Mesendoderm (in vitro differentiated cells): Measurements from ENCODE around the gene MYOM3.

Experiments used
- DNase-seq: peaks from one replicate; pipeline ENCODE4 v3.0.0; 2013
- H2AK5ac ChIP-seq: 2 replicates; pipeline ENCODE4 v1.6.1; 2013; ENCODE audit warnings: low read length, inconsistent platforms
- H2BK120ac ChIP-seq: 2 replicates; pipeline ENCODE4 v1.6.1; 2013; ENCODE audit warnings: low read depth, mild to moderate bottlenecking, low read length, moderate library complexity, mixed read lengths
- H2BK15ac ChIP-seq: replicated peaks from 2 replicates; pipeline ENCODE4 v1.6.1; 2013; ENCODE audit warnings: low read depth, mild to moderate bottlenecking, moderate library complexity
- H2BK5ac ChIP-seq: 2 replicates; pipeline ENCODE4 v1.6.1; 2013; ENCODE audit warnings: low read length, inconsistent platforms
- H3K18ac ChIP-seq: 2 replicates; pipeline ENCODE4 v1.6.1; 2013; ENCODE audit warnings: mild to moderate bottlenecking, low read length, mixed read lengths
- H3K23ac ChIP-seq: one replicate; pipeline ENCODE4 v1.6.1; 2013; ENCODE audit warnings: low read length
- H3K27ac ChIP-seq: 2 replicates; pipeline ENCODE4 v1.5.1; 2013; ENCODE audit warnings: low read depth, mild to moderate bottlenecking, inconsistent platforms, low read length, moderate library complexity
- H3K27me3 ChIP-seq: 2 replicates; pipeline ENCODE4 v1.6.1; 2013; ENCODE audit warnings: low read length, control low read depth, mild to moderate bottlenecking, inconsistent platforms; ENCODE audit not compliant: insufficient read depth, poor library complexity
- H3K36me3 ChIP-seq: 2 replicates; pipeline ENCODE4 v1.6.1; 2013; ENCODE audit warnings: low read length, inconsistent platforms; ENCODE audit not compliant: control insufficient read depth, insufficient read depth
- H3K4ac ChIP-seq: one replicate; pipeline ENCODE4 v1.6.1; 2013; ENCODE audit warnings: low read depth, mild to moderate bottlenecking, low read length, moderate library complexity
- H3K4me1 ChIP-seq: 2 replicates; pipeline ENCODE4 v1.6.1; 2013; ENCODE audit warnings: low read depth, low read length, inconsistent platforms; ENCODE audit not compliant: control insufficient read depth
- H3K4me2 ChIP-seq: 2 replicates; pipeline ENCODE4 v1.6.1; 2013; ENCODE audit warnings: low read length
- H3K4me3 ChIP-seq: 2 replicates; pipeline ENCODE4 v1.5.1; 2013; ENCODE audit warnings: mild to moderate bottlenecking, low read length
- H3K56ac ChIP-seq: one replicate; pipeline ENCODE4 v1.6.1; 2013; ENCODE audit warnings: low read length
- H3K79me1 ChIP-seq: 2 replicates; pipeline ENCODE4 v1.6.1; 2013; ENCODE audit warnings: low read length, inconsistent platforms
- H3K79me2 ChIP-seq: 2 replicates; pipeline ENCODE4 v1.6.1; 2013; ENCODE audit warnings: mild to moderate bottlenecking, low read length; ENCODE audit not compliant: control insufficient read depth, insufficient read depth
- H3K9ac ChIP-seq: 2 replicates; pipeline ENCODE4 v1.6.1; 2013; ENCODE audit warnings: low read length, inconsistent platforms
- H4K5ac ChIP-seq: one replicate; pipeline ENCODE4 v1.6.1; 2013; ENCODE audit warnings: low read length
- H4K8ac ChIP-seq: one replicate; pipeline ENCODE4 v1.6.1; 2013; ENCODE audit warnings: low read depth, mild to moderate bottlenecking, control low read depth, low read length, moderate library complexity
- WGBS: extraction: QIAGEN DNeasy Blood & Tissue Kit; methylation state at CpG from one replicate; pipeline ENCODE4 v1.1.7; 2013; ENCODE audit warnings: low lambda C conversion rate, missing lambda C conversion rate; ENCODE audit not compliant: insufficient coverage; ENCODE audit errors: extremely low coverage; 5-methylcytosine and 5-hydroxymethylcytosine counted together

Gene MYOM3

GRCh38 chr1:24149866-24150233, 37.9 kb upstream of the MYOM3 start:
- DNase-seq, result no peak
- peak overlapping the region; percentile 10 for H3K18ac ChIP-seq
- no peak overlapping the region for H3K27ac ChIP-seq
- H3K23ac ChIP-seq, result no peak overlapping the region
- H3K4me3 ChIP-seq, result no peak overlapping the region
- H4K8ac ChIP-seq, result no peak overlapping the region
- no peak overlapping the region for H4K5ac ChIP-seq
- H3K79me1 ChIP-seq, result no peaks in the 10 kb centered on the region
- no peak overlapping the region for H2BK15ac ChIP-seq
- H2AK5ac ChIP-seq, result no peak overlapping the region
- no peak overlapping the region for H3K4ac ChIP-seq
- H3K4me1 ChIP-seq, result peaks cover 9% of the 10 kb centered on the region
- WGBS, result no CpG with 5 or more reads among the region's 5 CpGs
- no peak overlapping the region for H2BK120ac ChIP-seq
- peak overlapping the region; percentile 89 for H3K56ac ChIP-seq
- H3K9ac ChIP-seq, result peak overlapping the region; percentile 79
- no peak overlapping the region for H2BK5ac ChIP-seq
- H3K27me3 ChIP-seq, result no peaks in the 10 kb centered on the region
- no peaks in the 10 kb centered on the region for H3K36me3 ChIP-seq
- no peak overlapping the region for H3K4me2 ChIP-seq
- H3K79me2 ChIP-seq, result no peaks in the 10 kb centered on the region

DNA sequence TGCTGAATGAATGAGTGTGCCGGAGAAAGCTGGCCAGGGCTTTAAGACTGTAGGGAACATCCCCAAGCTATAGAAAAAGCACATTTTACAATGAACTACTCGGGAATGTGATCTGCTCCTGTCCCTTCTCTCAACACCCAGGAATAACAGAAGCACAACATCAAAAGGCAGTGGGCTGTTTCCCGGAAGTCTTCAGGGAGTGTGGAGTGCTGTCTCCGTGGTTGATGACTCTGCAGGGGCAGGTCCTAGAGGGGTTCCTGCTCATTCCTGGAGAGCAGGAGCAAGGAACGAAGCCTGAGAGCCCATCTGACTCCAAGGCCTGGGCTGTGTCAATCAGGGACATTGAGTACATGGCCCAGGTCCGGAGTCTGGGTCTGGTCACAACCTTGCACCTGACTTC, 35.9 kb upstream of the MYOM3 start:
- no peak overlapping the region for H2AK5ac ChIP-seq
- no peaks in the 10 kb centered on the region for H3K79me1 ChIP-seq
- H2BK120ac ChIP-seq, result no peak overlapping the region
- H3K36me3 ChIP-seq, result no peaks in the 10 kb centered on the region
- H2BK15ac ChIP-seq, result no peak overlapping the region
- no peak overlapping the region for H3K23ac ChIP-seq
- no CpG with 5 or more reads among the region's 6 CpGs for WGBS
- no peak overlapping the region for H3K9ac ChIP-seq
- H4K8ac ChIP-seq, result no peak overlapping the region
- DNase-seq, result no peak
- H3K27ac ChIP-seq, result no peak overlapping the region
- H3K79me2 ChIP-seq, result no peaks in the 10 kb centered on the region
- H3K56ac ChIP-seq, result no peak overlapping the region
- H3K4me1 ChIP-seq, result peaks cover 6% of the 10 kb centered on the region
- H3K4ac ChIP-seq, result no peak overlapping the region
- H3K18ac ChIP-seq, result no peak overlapping the region
- no peaks in the 10 kb centered on the region for H3K27me3 ChIP-seq
- H2BK5ac ChIP-seq, result no peak overlapping the region
- no peak overlapping the region for H3K4me3 ChIP-seq
- H4K5ac ChIP-seq, result no peak overlapping the region
- no peak overlapping the region for H3K4me2 ChIP-seq

DNA sequence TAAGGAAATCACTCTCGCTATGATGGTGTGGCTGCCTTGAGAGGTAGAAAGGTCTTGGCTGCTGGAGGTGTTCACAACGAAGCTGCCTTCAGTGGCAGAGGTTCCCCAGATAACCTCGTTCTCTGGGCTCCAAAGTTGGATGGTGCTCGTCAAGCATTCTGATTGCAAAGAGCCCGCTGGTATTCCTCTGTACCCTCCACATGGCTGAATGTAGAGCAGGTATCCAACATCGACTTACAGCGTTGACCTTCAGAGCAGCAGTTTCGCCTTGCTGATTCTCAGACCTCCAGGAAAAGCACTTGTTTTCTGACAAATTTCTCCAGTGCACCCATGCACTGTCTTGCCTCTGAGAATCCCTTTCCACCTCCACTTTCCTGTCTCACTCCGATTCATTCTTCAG, 35.3 kb upstream of the MYOM3 start:
- H3K79me2 ChIP-seq, result no peaks in the 10 kb centered on the region
- no peak overlapping the region for H3K4me3 ChIP-seq
- H4K8ac ChIP-seq, result no peak overlapping the region
- no peak overlapping the region for H2BK120ac ChIP-seq
- H3K23ac ChIP-seq, result no peak overlapping the region
- no peak overlapping the region for H3K18ac ChIP-seq
- no peak overlapping the region for H3K27ac ChIP-seq
- peaks cover 5% of the 10 kb centered on the region for H3K4me1 ChIP-seq
- no peak overlapping the region for H2AK5ac ChIP-seq
- no peak overlapping the region for H4K5ac ChIP-seq
- H3K4ac ChIP-seq, result no peak overlapping the region
- no peak overlapping the region for H3K9ac ChIP-seq
- no peaks in the 10 kb centered on the region for H3K79me1 ChIP-seq
- H2BK5ac ChIP-seq, result no peak overlapping the region
- no peaks in the 10 kb centered on the region for H3K36me3 ChIP-seq
- no peak for DNase-seq
- no peak overlapping the region for H3K4me2 ChIP-seq
- WGBS, result no CpG with 5 or more reads among the region's 9 CpGs
- no peak overlapping the region for H3K56ac ChIP-seq
- no peak overlapping the region for H2BK15ac ChIP-seq
- H3K27me3 ChIP-seq, result no peaks in the 10 kb centered on the region

- H2AK5ac ChIP-seq, result no peak within 1 kb of the TSS
- no peaks in the 10 kb centered on the region for H3K4me1 ChIP-seq
- WGBS, result no CpG with 5 or more reads among the region's 22 CpGs
- H3K79me1 ChIP-seq, result no peaks in the 10 kb centered on the region
- no peak within 1 kb of the TSS for H3K23ac ChIP-seq
- H4K8ac ChIP-seq, result no peak within 1 kb of the TSS
- no peak for DNase-seq
- H3K27me3 ChIP-seq, result no peaks in the 10 kb centered on the region
- no peaks in the 10 kb centered on the region for H3K36me3 ChIP-seq
- H2BK120ac ChIP-seq, result no peak within 1 kb of the TSS
- no peak within 1 kb of the TSS for H3K4me3 ChIP-seq
- no peak within 1 kb of the TSS for H3K56ac ChIP-seq
- no peak within 1 kb of the TSS for H3K18ac ChIP-seq
- H3K4ac ChIP-seq, result no peak within 1 kb of the TSS
- no peak within 1 kb of the TSS for H2BK5ac ChIP-seq
- no peak within 1 kb of the TSS for H2BK15ac ChIP-seq
- no peak within 1 kb of the TSS for H4K5ac ChIP-seq
- H3K27ac ChIP-seq, result no peak within 1 kb of the TSS
- no peak within 1 kb of the TSS for H3K9ac ChIP-seq
- no peaks in the 10 kb centered on the region for H3K79me2 ChIP-seq
- H3K4me2 ChIP-seq, result no peak within 1 kb of the TSS
Observed at GRCh38 chr1:24142546-24143534, 30.9 kb upstream of the MYOM3 start, which contains the start of gene IL22RA1. IL22RA1 (minus strand) TSS chr1:24143140; CDS start chr1:24143082, 58 bp downstream.

DNA sequence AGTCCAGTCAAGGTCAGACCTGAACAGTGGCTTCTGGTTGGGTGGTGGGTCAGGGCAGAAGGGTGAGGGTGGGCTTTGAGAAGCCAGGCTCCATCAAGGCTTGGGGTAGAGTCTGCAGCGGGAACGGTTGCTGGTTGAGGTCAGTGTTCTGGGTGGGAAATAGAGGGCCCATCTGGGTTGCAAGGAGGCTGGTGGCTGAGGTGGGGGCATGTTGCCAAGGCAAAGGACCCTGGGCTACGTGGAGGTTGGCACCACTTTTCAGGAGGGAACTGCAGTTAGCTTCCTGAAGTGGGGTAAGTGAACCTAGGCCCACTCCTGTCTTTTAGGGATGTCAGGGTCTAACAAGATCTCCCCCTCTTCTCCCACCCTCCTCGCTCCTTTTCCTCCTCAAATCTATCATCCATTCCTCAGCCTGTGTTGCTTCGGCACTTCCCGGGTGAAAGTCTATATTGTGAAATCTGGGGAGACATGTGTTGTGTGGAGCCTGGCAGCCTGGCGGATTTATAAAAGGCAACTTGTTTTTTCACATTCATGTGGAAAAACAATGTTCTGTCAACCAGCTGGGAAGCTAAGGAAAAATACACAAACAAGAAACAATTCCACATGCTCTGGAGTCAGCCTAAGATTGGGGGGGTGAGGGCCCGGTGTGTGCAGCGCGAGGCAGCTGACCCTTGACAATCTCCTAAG, 29.5 kb upstream of the MYOM3 start:
- Histone ChIP-seq H3K18ac (no peak overlapping the region), H3K9ac (no peak overlapping the region), H3K56ac (no peak overlapping the region), H4K8ac (no peak overlapping the region), H2BK120ac (no peak overlapping the region), H3K27ac (no peak overlapping the region), H3K23ac (no peak overlapping the region), H3K4me1 (no peaks in the 10 kb centered on the region), H3K79me2 (no peaks in the 10 kb centered on the region), H2AK5ac (no peak overlapping the region), H3K4me3 (no peak overlapping the region), H3K27me3 (no peaks in the 10 kb centered on the region), H3K4ac (no peak overlapping the region), H2BK15ac (no peak overlapping the region), H3K36me3 (no peaks in the 10 kb centered on the region), H3K4me2 (no peak overlapping the region), H4K5ac (no peak overlapping the region), H2BK5ac (no peak overlapping the region), H3K79me1 (no peaks in the 10 kb centered on the region)
- no CpG with 5 or more reads among the region's 10 CpGs for WGBS
- DNase-seq, result no peak
